ENCODE data around the gene DIO3. TPM values are rescaled to one million over a fixed set of nuclear protein-coding genes. Genes with fewer than 3 reads are reported as not detected.

The DIO3 gene
- polyA plus RNA-seq, 1 donor from 2014 or later = 49.2 TPM

DNA sequence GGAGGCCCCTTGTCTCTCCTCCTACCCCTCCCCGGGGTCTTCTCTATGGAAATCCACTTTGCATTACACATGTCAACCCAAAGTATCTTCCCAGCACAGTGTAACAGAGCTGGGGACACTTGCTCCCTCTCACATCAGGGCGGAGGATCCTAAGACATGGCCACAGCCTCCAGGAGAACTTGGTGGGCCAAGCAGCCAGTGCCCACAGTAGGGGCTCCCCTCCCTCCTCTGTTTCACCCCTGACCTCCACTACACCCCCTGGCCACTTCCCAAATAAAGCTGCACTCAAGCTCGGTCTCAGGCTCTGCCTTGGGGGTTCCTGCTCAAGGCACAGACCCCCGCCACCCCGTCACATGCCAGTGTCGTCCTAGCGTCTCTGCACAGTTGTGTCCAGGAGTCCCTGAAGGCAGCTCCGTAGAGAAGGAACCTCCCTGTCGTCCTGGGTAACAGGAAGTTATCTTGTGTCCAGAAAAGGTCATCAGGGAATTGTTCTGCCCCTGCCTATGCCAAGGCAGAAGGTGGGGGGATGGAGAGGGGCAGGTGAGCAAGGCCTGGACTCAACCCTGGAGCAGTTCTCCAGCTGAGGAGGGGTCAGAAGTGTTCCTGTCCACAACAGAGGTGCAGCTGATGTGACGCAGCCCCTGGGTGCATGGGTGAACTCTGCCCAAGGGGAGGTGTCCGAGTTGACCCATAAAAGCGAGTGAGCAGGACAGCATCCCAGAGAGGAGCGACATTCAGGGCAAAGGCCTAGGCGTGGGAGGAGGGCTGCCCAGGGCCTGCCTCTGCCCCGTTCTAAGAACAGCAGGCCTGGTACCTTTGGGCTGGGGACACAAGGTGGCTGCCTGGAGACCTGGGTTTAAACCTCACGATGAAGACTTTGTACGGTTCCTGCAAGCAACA lies 25.5 kb downstream of the DIO3 start:
- Histone ChIP-seq H2AFZ (ENCODE audit: low read depth, low read length) (no peak overlapping the region), H3K9me2 (ENCODE audit: insufficient read depth, low read length) (no peaks in the 10 kb centered on the region), H4K20me1 (ENCODE audit: insufficient read depth) (no peaks in the 10 kb centered on the region), H3F3A (ENCODE audit: insufficient read depth, low read length, poor library complexity, severe bottlenecking) (no peaks in the 10 kb centered on the region), H3K4me2 (ENCODE audit: low read length) (no peak overlapping the region), H3K36me3 (ENCODE audit: insufficient read depth, low read length) (no peaks in the 10 kb centered on the region), H3K27ac (ENCODE audit: low read length) (no peak overlapping the region), H3K9me3 (ENCODE audit: low read length) (no peaks in the 10 kb centered on the region), H3K9ac (ENCODE audit: low read length) (no peak overlapping the region), H3K27me3 (ENCODE audit: insufficient read depth, low read depth, low read length) (no peaks in the 10 kb centered on the region), H3K79me2 (replicated peaks; ENCODE audit: insufficient read depth, low read length) (no peaks in the 10 kb centered on the region), H3K4me3 (ENCODE audit: low read length) (no peak overlapping the region)
- no peak for TF ChIP-seq POLR2AphosphoS5 (IDR thresholded peaks at IDR 0.05)
- no peak for TF ChIP-seq TAF1 (IDR thresholded peaks at IDR 0.05; ENCODE audit: low read depth)
- TF ChIP-seq, protein P1, sequence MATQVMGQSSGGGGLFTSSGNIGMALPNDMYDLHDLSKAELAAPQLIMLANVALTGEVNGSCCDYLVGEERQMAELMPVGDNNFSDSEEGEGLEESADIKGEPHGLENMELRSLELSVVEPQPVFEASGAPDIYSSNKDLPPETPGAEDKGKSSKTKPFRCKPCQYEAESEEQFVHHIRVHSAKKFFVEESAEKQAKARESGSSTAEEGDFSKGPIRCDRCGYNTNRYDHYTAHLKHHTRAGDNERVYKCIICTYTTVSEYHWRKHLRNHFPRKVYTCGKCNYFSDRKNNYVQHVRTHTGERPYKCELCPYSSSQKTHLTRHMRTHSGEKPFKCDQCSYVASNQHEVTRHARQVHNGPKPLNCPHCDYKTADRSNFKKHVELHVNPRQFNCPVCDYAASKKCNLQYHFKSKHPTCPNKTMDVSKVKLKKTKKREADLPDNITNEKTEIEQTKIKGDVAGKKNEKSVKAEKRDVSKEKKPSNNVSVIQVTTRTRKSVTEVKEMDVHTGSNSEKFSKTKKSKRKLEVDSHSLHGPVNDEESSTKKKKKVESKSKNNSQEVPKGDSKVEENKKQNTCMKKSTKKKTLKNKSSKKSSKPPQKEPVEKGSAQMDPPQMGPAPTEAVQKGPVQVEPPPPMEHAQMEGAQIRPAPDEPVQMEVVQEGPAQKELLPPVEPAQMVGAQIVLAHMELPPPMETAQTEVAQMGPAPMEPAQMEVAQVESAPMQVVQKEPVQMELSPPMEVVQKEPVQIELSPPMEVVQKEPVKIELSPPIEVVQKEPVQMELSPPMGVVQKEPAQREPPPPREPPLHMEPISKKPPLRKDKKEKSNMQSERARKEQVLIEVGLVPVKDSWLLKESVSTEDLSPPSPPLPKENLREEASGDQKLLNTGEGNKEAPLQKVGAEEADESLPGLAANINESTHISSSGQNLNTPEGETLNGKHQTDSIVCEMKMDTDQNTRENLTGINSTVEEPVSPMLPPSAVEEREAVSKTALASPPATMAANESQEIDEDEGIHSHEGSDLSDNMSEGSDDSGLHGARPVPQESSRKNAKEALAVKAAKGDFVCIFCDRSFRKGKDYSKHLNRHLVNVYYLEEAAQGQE (IDR thresholded peaks at IDR 0.05; ENCODE audit: borderline replicate concordance) = no peak
- no peak for TF ChIP-seq EZH2 (IDR thresholded peaks at IDR 0.05; ENCODE audit: borderline replicate concordance, insufficient read depth, low read length, poor library complexity, severe bottlenecking)
- TF ChIP-seq RAD21 (conservative IDR thresholded peaks at IDR 0.05) = no peak
- no peak for TF ChIP-seq EP300 (conservative IDR thresholded peaks at IDR 0.05; ENCODE audit: poor library complexity, severe bottlenecking)
- TF ChIP-seq MXI1 (conservative IDR thresholded peaks at IDR 0.05; ENCODE audit: poor library complexity, severe bottlenecking) = no peak
- TF ChIP-seq SMC3 (conservative IDR thresholded peaks at IDR 0.05; ENCODE audit: poor library complexity) = no peak
- no peak for TF ChIP-seq CTCF (IDR thresholded peaks at IDR 0.05; ENCODE audit: poor library complexity, severe bottlenecking)

GRCh38 chr14:101587441-101587911 lies 26.2 kb downstream of the DIO3 start:
- H3K9ac ChIP-seq (ENCODE audit: low read length) = no peak overlapping the region
- TF ChIP-seq MXI1 (conservative IDR thresholded peaks at IDR 0.05; ENCODE audit: poor library complexity, severe bottlenecking) (no peak), EZH2 (IDR thresholded peaks at IDR 0.05; ENCODE audit: borderline replicate concordance, insufficient read depth, low read length, poor library complexity, severe bottlenecking) (no peak), CTCF (IDR thresholded peaks at IDR 0.05; ENCODE audit: poor library complexity, severe bottlenecking) (no peak), EP300 (conservative IDR thresholded peaks at IDR 0.05; ENCODE audit: poor library complexity, severe bottlenecking) (no peak)
- no peaks in the 10 kb centered on the region for H3K36me3 ChIP-seq (ENCODE audit: insufficient read depth, low read length)
- no peak overlapping the region for H3K27ac ChIP-seq (ENCODE audit: low read length)
- no peaks in the 10 kb centered on the region for H3K9me2 ChIP-seq (ENCODE audit: insufficient read depth, low read length)
- no peaks in the 10 kb centered on the region for H3K9me3 ChIP-seq (ENCODE audit: low read length)
- H2AFZ ChIP-seq (ENCODE audit: low read depth, low read length) = no peak overlapping the region
- H4K20me1 ChIP-seq (ENCODE audit: insufficient read depth) = no peaks in the 10 kb centered on the region
- H3K4me2 ChIP-seq (ENCODE audit: low read length) = no peak overlapping the region
- no peaks in the 10 kb centered on the region for H3F3A ChIP-seq (ENCODE audit: insufficient read depth, low read length, poor library complexity, severe bottlenecking)
- H3K4me3 ChIP-seq (ENCODE audit: low read length) = no peak overlapping the region
- H3K27me3 ChIP-seq (ENCODE audit: insufficient read depth, low read depth, low read length) = no peaks in the 10 kb centered on the region
- H3K79me2 ChIP-seq (replicated peaks; ENCODE audit: insufficient read depth, low read length) = no peaks in the 10 kb centered on the region

All from neural cell (in vitro differentiated cells).